ENCODE measurements around the gene GPR173.

GPR173 gene

GRCh38 chrX:53126377-53126776 is 77.8 kb downstream of the GPR173 start (continued):
- TF ChIP-seq INSM2 (tag by site-specific recombination; IDR thresholded peaks at IDR 0.05): no peak

- Histone ChIP-seq H3K4me1 (ENCODE audit: control insufficient read depth, insufficient read depth, low read length) (no peaks in the 10 kb centered on the region), H3K36me3 (ENCODE audit: control insufficient read depth in 2 of 2, insufficient read depth in 1 of 2, low read length in 2 of 2) (peaks cover 0 to 5% of the 10 kb centered on the region in 2 experiments; a peak in 1 of 3 replicates), H3K4me3 (ENCODE audit: low read depth, low read length) (no peak overlapping the region), H3K9me3 (ENCODE audit: control insufficient read depth, insufficient read depth, low read depth, low read length) (no peaks in the 10 kb centered on the region), H3K27ac (ENCODE audit: extremely low read depth, low read depth, low read length) (no peak overlapping the region)
- ChIA-PET POLR2A (no interaction called here), CTCF (no interaction called here)
- TF ChIP-seq ZSCAN4 (tag by site-specific recombination; IDR thresholded peaks at IDR 0.05) (no peak), ZNF48 (tag by site-specific recombination; IDR thresholded peaks at IDR 0.05) (no peak), ZNF704 (tag by site-specific recombination; IDR thresholded peaks at IDR 0.05) (no peak), ZSCAN30 (tag by site-specific recombination; IDR thresholded peaks at IDR 0.05) (no peak), PBX3 (CRISPR knock-in tag; IDR thresholded peaks at IDR 0.05) (no peak), ZNF221 (tag by site-specific recombination; IDR thresholded peaks at IDR 0.05; ENCODE audit: borderline replicate concordance) (no peak), ZBTB48 (tag by site-specific recombination; IDR thresholded peaks at IDR 0.05) (no peak), ZNF701 (tag by site-specific recombination; IDR thresholded peaks at IDR 0.05) (no peak), ZNF488 (tag by site-specific recombination; IDR thresholded peaks at IDR 0.05) (no peak)
These were observed 79.6 kb downstream of the GPR173 start for GRCh38 chrX:53128097-53128749.
